GM12878 (cell line): ENCODE results near the gene CLK4. TPM values are rescaled to one million over a fixed set of nuclear protein-coding genes. Genes with fewer than 3 reads are reported as not detected.

Experiments used
- ATAC-seq: fragments of 200-7000 bp; cut with Tn5 transposase; 3 replicates; pipeline ENCODE4 v1.9.1; 2020; ENCODE audit warnings: mild to moderate bottlenecking, moderate library complexity
- BruUV-seq: library from RNA; stranded (reverse); fragments of 400-500 nt; replicated peaks from 2 replicates; lab custom pipeline; 2021; lab: Mats Ljungman, UMichigan
- CTCF ChIA-PET: fragments of 300-600 bp; sonication (Branson Sonifier 250); formaldehyde crosslinking; extraction: SDS; loops from one replicate; lab custom pipeline; 2021; ENCODE audit warnings: inconsistent platforms; lab: Yijun Ruan, JAX
- POLR2A ChIA-PET: fragments of 350-600 bp; formaldehyde crosslinking; extraction: SDS; loops from one replicate; lab custom pipeline; 2021; ENCODE audit warnings: inconsistent platforms; lab: Charles Lee
- RAD21 ChIA-PET: fragments of 300-600 bp; sonication (Branson Sonifier 250); formaldehyde crosslinking; loops from one replicate; lab custom pipeline; 2023; ENCODE audit warnings: antibody characterized with exemption; ENCODE audit not compliant: unreplicated experiment; lab: Charles Lee
- SMC1A ChIA-PET: fragments of 300-600 bp; sonication (Branson Sonifier 250); formaldehyde crosslinking; loops from one replicate; lab custom pipeline; 2023; ENCODE audit not compliant: unreplicated experiment, uncharacterized antibody; lab: Charles Lee
- DNase-seq: peaks from one replicate; pipeline ENCODE4 v3.0.0-alpha.2; 2011; ENCODE audit warnings: low read depth, low spot score
- FAIRE-seq: peaks from 3 replicates; lab custom pipeline; 2011; peaks lifted over from hg19 to GRCh38; lab: Jason Lieb, UNC
- H2AFZ ChIP-seq: 2 replicates; pipeline ENCODE4 v1.6.0; 2011; ENCODE audit warnings: low read depth, low read length, control low read depth; ENCODE audit not compliant: control insufficient read depth
- H3K27ac ChIP-seq: 2 replicates; pipeline ENCODE4 v1.5.1; 2011; ENCODE audit warnings: control low read depth; ENCODE audit not compliant: control insufficient read depth, insufficient read depth
- H3K27me3 ChIP-seq, 2 experiments: replicated peaks in 1 of 2; 2 replicates each; pipeline versions ENCODE4 v1.6.0 to v1.6.1; 2011; ENCODE audit warnings: low read length in 1 of 2; ENCODE audit not compliant: control insufficient read depth in 2 of 2, insufficient read depth in 2 of 2
- H3K36me3 ChIP-seq, 2 experiments: 2 replicates each; pipeline ENCODE4 v1.5.1; 2011; ENCODE audit warnings: low read length in 1 of 2; ENCODE audit not compliant: control insufficient read depth in 2 of 2, insufficient read depth in 2 of 2
- H3K4me1 ChIP-seq: 2 replicates; pipeline ENCODE4 v1.6.1; 2011; ENCODE audit warnings: mild to moderate bottlenecking, low read length, moderate library complexity, mixed read lengths; ENCODE audit not compliant: control insufficient read depth, insufficient read depth
- H3K4me2 ChIP-seq: 2 replicates; pipeline ENCODE4 v1.6.0; 2011; ENCODE audit warnings: control low read depth; ENCODE audit not compliant: control insufficient read depth, insufficient read depth
- H3K4me3 ChIP-seq: fragments of 200-600 bp; sonication (generic); 2 replicates; pipeline ENCODE4 v1.5.1; 2016
- H3K79me2 ChIP-seq: 2 replicates; pipeline ENCODE4 v1.6.0; 2011; ENCODE audit warnings: low read length; ENCODE audit not compliant: control insufficient read depth, insufficient read depth
- H3K9ac ChIP-seq: 2 replicates; pipeline ENCODE4 v1.8.0; 2011; ENCODE audit warnings: low read length, control low read depth, mixed read lengths; ENCODE audit not compliant: control insufficient read depth, insufficient read depth
- H3K9me3 ChIP-seq: replicated peaks from 3 replicates; pipeline ENCODE4 v1.5.1; 2011; ENCODE audit warnings: mild to moderate bottlenecking, low read length; ENCODE audit not compliant: control insufficient read depth, insufficient read depth
- H4K20me1 ChIP-seq: 2 replicates; pipeline ENCODE4 v1.6.0; 2011; ENCODE audit not compliant: control insufficient read depth, insufficient read depth
- E2F4 ChIP-seq: IDR thresholded peaks from 2 replicates; pipeline ENCODE4 v1.6.1; 2012; ENCODE audit warnings: low read depth, low read length, improper control_type of control experiment
- E2F8 ChIP-seq: fragments of 450-650 bp; IDR thresholded peaks from 2 replicates; pipeline ENCODE4 v1.6.1; 2018; ENCODE audit warnings: mild to moderate bottlenecking, low read depth, moderate library complexity; ENCODE audit not compliant: partially characterized antibody
- FOXK2 ChIP-seq: fragments of 450-650 bp; IDR thresholded peaks from 2 replicates; pipeline ENCODE4 v1.6.1; 2017; ENCODE audit warnings: mild to moderate bottlenecking, moderate library complexity
- JUND ChIP-seq: IDR thresholded peaks from 2 replicates; pipeline ENCODE4 v1.6.1; 2012; ENCODE audit warnings: low read depth, mild to moderate bottlenecking, low read length, improper control_type of control experiment, moderate library complexity
- KAT2A ChIP-seq: conservative IDR thresholded peaks from 2 replicates; pipeline ENCODE4 v1.6.1; 2011; ENCODE audit warnings: low read depth, low read length; ENCODE audit not compliant: control insufficient read depth
- RELB ChIP-seq: fragments of 450-650 bp; IDR thresholded peaks from 2 replicates; pipeline ENCODE4 v1.6.1; 2017; ENCODE audit warnings: low read depth, mild to moderate bottlenecking, moderate library complexity
- STAT1 ChIP-seq: fragments of 450-650 bp; conservative IDR thresholded peaks from 2 replicates; pipeline ENCODE4 v1.6.1; 2014; ENCODE audit warnings: antibody characterized with exemption, mild to moderate bottlenecking
- USF2 ChIP-seq: IDR thresholded peaks from 2 replicates; pipeline ENCODE4 v1.6.1; 2011; ENCODE audit warnings: low read depth, low read length, improper control_type of control experiment, borderline replicate concordance
- WRNIP1 ChIP-seq: IDR thresholded peaks from 2 replicates; pipeline ENCODE4 v1.6.1; 2011; ENCODE audit warnings: low read depth, low read length, improper control_type of control experiment, borderline replicate concordance
- ZBTB40 ChIP-seq: fragments of 450-650 bp; IDR thresholded peaks from 2 replicates; pipeline ENCODE4 v1.6.1; 2016; ENCODE audit warnings: mild to moderate bottlenecking, moderate library complexity, borderline replicate concordance
- WGBS: methylation state at CpG from one replicate; pipeline ENCODE4 v1.1.6; 2016; ENCODE audit warnings: low lambda C conversion rate; ENCODE audit not compliant: insufficient replicate concordance, insufficient coverage; ENCODE audit errors: missing lambda C conversion rate; 5-methylcytosine and 5-hydroxymethylcytosine counted together
- in situ Hi-C: fragments of 300-500 bp; cut with MboI; formaldehyde crosslinking; loops from 9 replicates; pipeline ENCODE4 v1.14.3; 2018; ENCODE audit warnings: mixed read lengths
- intact Hi-C: fragments of 100-400 bp; cut with micrococcal nuclease; formaldehyde crosslinking; loops from one replicate; pipeline ENCODE4 v1.14.2; 2022; ENCODE audit not compliant: unreplicated experiment
- polyA plus RNA-seq, 11 experiments: library from polyadenylated mRNA; depleted of rRNA in 4 of 11; unstranded in 6 of 11; stranded (reverse) in 5 of 11; fragments of >200 nt; fragmentation: Nextera tagmentation in 4 of 11; fragmentation: Illumina TruSeq in 1 of 11; extraction: Ambion mirVana in 4 of 11; extraction: Trizol in 1 of 11; gene quantifications; 1 replicate in 1 of 11; 2 replicates in 10 of 11; pipeline versions ENCODE4 v1.2.1 to v1.2.3, GENCODE V29; 2011 to 2016; ENCODE audit warnings: inconsistent platforms in 2 of 11, missing spikeins in 2 of 11, low read depth in 1 of 11
- total RNA-seq, 4 experiments: library from RNA; depleted of rRNA in 3 of 4; stranded (reverse); fragments of >200 nt in 3 of 4; fragmentation: Illumina TruSeq in 1 of 4; extraction: Trizol in 1 of 4; gene quantifications; 2 replicates each; pipeline versions ENCODE4 v1.2.1 to v1.2.3, GENCODE V29; 2013 to 2021

Gene CLK4
- total and polyA plus RNA-seq, 10 of the 15 experiments (the other 5 are each of a cell fraction or from before 2014, with no cell fraction given): 13.6 to 47.9 (median 19.1) TPM

GRCh38 chr5:178561746-178562264 is 65.0 kb downstream of the CLK4 start:
- CTCF ChIA-PET: no interaction called here
- no peaks in the 10 kb centered on the region for H4K20me1 ChIP-seq
- 60% methylated on average over 18 of the region's 23 CpGs for WGBS
- H3K9ac ChIP-seq: no peak overlapping the region
- DNase-seq (no peak), ATAC-seq (no peak), FAIRE-seq (no peak)
- intact Hi-C loops: no loop called here
- no peaks in the 10 kb centered on the region for H3K4me1 ChIP-seq
- no peak overlapping the region for H3K4me2 ChIP-seq
- no TSS peak for BruUV-seq
- no peaks in the 10 kb centered on the region for H3K36me3 ChIP-seq
- no peaks in the 10 kb centered on the region; the same call in 2 of the 3 replicates for H3K9me3 ChIP-seq
- no peak overlapping the region for H2AFZ ChIP-seq
- RAD21 ChIA-PET: no interaction called here
- SMC1A ChIA-PET: no interaction called here
- POLR2A ChIA-PET: no interaction called here
- in situ Hi-C loops: no loop called here
- no peak overlapping the region for H3K27ac ChIP-seq
- H3K4me3 ChIP-seq: no peak overlapping the region
- H3K27me3 ChIP-seq: no peaks in the 10 kb centered on the region
- no peaks in the 10 kb centered on the region for H3K79me2 ChIP-seq
- TF ChIP-seq ZBTB40 (no peak), E2F4 (no peak), JUND (no peak), WRNIP1 (no peak), STAT1 (no peak), KAT2A (no peak), USF2 (no peak), FOXK2 (no peak), E2F8 (no peak), RELB (no peak)
